K562 (cell line): Measurements from ENCODE around the gene TMEM191C. TPM values are rescaled to one million over a fixed set of nuclear protein-coding genes. Genes with fewer than 3 reads are reported as not detected.
A peak's percentile ranks its signal among the peaks of the same experiment; 100 is the strongest.

Experiments used
- ETV5 ChIP-seq: sonication (generic); formaldehyde crosslinking; IDR thresholded peaks from 2 replicates; pipeline ENCODE4 v1.4.0; 2020; ENCODE audit warnings: low read depth, mild to moderate bottlenecking, missing genetic modification reagents
- JUNB ChIP-seq: fragments of 450-650 bp; formaldehyde crosslinking; conservative IDR thresholded peaks from 2 replicates; pipeline ENCODE4 v1.4.0; 2020; ENCODE audit warnings: mild to moderate bottlenecking
- NBN ChIP-seq: fragments of 450-650 bp; IDR thresholded peaks from 2 replicates; pipeline ENCODE4 v1.6.1; 2016; ENCODE audit warnings: low read depth, mild to moderate bottlenecking
- NCOA6 ChIP-seq: fragments of 450-650 bp; IDR thresholded peaks from 2 replicates; pipeline ENCODE4 v1.6.1; 2017; ENCODE audit warnings: mild to moderate bottlenecking
- RBM39 ChIP-seq: fragments of 200-400 bp; formaldehyde crosslinking; optimal IDR thresholded peaks from 2 replicates; pipeline ENCODE3; 2018; ENCODE audit warnings: low read depth, low read length
- SMAD1 ChIP-seq: fragments of 150-350 bp; IDR thresholded peaks from 2 replicates; pipeline ENCODE4 v1.6.1; 2014; ENCODE audit warnings: low read length, low read depth; ENCODE audit not compliant: partially characterized antibody
- WHSC1 ChIP-seq: IDR thresholded peaks from one replicate; pipeline ENCODE4 v1.6.1; 2012; ENCODE audit warnings: low read length, control low read depth, inconsistent platforms
- ZNF717 ChIP-seq: fragments of 250-450 bp; sonication (Bioruptor Pico); IDR thresholded peaks from 2 replicates; pipeline ENCODE4 v1.5.0; 2021
- polyA plus RNA-seq, 8 experiments: library from polyadenylated mRNA; depleted of rRNA in 4 of 8; stranded (reverse) in 5 of 8; unstranded in 3 of 8; fragments of >200 nt; fragmentation: Nextera tagmentation in 2 of 8; fragmentation: Illumina TruSeq in 1 of 8; extraction: Ambion mirVana in 2 of 8; extraction: Trizol in 1 of 8; gene quantifications; 2 replicates each; pipeline versions ENCODE4 v1.2.1 to v1.2.3, GENCODE V29; 2011 to 2014; ENCODE audit warnings: inconsistent platforms in 1 of 8, missing spikeins in 1 of 8
- total RNA-seq, 7 experiments: library from RNA; depleted of rRNA in 6 of 7; stranded (reverse); fragments of >200 nt in 6 of 7; fragmentation: Illumina TruSeq in 2 of 7; extraction: Trizol in 2 of 7; gene quantifications; 2 replicates each; pipeline versions ENCODE4 v1.2.1 to v1.2.3, GENCODE V29; 2011 to 2021; ENCODE audit warnings: low replicate concordance in 1 of 7
- TF ChIP-seq, protein P1 (sequence below): fragments of 200-600 bp; sonication (generic); IDR thresholded peaks from one replicate; pipeline ENCODE4 v1.6.1; 2012; ENCODE audit warnings: mild to moderate bottlenecking, low read depth, low read length, inconsistent platforms
- TF ChIP-seq, protein P2 (sequence below): fragments of 250-450 bp; sonication (Bioruptor Pico); IDR thresholded peaks from 2 replicates; pipeline ENCODE4 v1.8.0; 2022; ENCODE audit warnings: inconsistent platforms
- TF ChIP-seq, protein P3 (sequence below): fragments of 450-650 bp; IDR thresholded peaks from 2 replicates; pipeline ENCODE4 v1.6.1; 2014; ENCODE audit warnings: low read depth, mild to moderate bottlenecking, moderate library complexity, borderline replicate concordance
- TF ChIP-seq, protein P4 (sequence below): fragments of 250-450 bp; sonication (Bioruptor Pico); IDR thresholded peaks from 2 replicates; pipeline ENCODE4 v1.5.0; 2020; ENCODE audit warnings: mild to moderate bottlenecking

Gene TMEM191C
- total and polyA plus RNA-seq, 9 of the 15 experiments (the other 6 are each of a cell fraction or from before 2014, with no cell fraction given), result 0.15 to 7.1 (median 1.1) TPM

DNA sequence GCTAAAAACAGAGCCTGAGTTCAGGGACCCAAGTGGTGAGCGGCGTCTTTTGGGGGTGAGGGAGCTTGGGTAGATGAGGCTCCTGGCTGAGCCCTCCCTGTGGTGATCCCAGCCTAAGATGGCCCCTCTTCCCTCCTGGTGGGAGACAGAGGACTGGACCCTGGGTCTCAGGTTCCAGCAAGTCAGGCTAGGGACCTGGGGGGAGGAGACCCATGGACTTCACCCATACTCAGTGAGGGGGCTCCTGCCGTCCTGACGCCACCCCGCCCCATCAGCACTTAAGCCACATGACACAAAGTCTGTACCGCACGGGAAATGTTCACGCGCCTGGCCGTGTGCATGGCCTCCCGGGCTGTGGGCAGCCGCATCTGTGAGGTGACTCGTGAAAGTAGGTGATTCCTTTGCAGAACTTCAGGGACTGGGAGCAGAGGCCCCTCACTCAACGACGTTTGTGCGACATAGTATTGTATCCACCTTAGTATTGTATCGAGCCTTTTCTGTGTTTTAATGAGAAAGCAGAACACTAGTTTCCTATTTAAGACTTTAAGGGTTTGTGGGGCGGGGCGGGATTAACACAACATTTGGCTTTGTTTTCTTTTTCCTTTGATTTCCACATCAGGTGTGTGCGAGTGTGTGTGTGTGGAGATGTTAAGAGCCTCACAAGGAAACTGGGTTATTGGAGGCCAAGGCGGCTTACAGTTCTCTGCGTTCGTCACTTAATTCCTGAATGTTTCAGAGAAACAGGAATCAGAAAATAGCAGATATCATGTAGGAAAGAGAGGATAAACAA, 18.4 kb upstream of the TMEM191C start (continued):
- TF ChIP-seq, protein P1, sequence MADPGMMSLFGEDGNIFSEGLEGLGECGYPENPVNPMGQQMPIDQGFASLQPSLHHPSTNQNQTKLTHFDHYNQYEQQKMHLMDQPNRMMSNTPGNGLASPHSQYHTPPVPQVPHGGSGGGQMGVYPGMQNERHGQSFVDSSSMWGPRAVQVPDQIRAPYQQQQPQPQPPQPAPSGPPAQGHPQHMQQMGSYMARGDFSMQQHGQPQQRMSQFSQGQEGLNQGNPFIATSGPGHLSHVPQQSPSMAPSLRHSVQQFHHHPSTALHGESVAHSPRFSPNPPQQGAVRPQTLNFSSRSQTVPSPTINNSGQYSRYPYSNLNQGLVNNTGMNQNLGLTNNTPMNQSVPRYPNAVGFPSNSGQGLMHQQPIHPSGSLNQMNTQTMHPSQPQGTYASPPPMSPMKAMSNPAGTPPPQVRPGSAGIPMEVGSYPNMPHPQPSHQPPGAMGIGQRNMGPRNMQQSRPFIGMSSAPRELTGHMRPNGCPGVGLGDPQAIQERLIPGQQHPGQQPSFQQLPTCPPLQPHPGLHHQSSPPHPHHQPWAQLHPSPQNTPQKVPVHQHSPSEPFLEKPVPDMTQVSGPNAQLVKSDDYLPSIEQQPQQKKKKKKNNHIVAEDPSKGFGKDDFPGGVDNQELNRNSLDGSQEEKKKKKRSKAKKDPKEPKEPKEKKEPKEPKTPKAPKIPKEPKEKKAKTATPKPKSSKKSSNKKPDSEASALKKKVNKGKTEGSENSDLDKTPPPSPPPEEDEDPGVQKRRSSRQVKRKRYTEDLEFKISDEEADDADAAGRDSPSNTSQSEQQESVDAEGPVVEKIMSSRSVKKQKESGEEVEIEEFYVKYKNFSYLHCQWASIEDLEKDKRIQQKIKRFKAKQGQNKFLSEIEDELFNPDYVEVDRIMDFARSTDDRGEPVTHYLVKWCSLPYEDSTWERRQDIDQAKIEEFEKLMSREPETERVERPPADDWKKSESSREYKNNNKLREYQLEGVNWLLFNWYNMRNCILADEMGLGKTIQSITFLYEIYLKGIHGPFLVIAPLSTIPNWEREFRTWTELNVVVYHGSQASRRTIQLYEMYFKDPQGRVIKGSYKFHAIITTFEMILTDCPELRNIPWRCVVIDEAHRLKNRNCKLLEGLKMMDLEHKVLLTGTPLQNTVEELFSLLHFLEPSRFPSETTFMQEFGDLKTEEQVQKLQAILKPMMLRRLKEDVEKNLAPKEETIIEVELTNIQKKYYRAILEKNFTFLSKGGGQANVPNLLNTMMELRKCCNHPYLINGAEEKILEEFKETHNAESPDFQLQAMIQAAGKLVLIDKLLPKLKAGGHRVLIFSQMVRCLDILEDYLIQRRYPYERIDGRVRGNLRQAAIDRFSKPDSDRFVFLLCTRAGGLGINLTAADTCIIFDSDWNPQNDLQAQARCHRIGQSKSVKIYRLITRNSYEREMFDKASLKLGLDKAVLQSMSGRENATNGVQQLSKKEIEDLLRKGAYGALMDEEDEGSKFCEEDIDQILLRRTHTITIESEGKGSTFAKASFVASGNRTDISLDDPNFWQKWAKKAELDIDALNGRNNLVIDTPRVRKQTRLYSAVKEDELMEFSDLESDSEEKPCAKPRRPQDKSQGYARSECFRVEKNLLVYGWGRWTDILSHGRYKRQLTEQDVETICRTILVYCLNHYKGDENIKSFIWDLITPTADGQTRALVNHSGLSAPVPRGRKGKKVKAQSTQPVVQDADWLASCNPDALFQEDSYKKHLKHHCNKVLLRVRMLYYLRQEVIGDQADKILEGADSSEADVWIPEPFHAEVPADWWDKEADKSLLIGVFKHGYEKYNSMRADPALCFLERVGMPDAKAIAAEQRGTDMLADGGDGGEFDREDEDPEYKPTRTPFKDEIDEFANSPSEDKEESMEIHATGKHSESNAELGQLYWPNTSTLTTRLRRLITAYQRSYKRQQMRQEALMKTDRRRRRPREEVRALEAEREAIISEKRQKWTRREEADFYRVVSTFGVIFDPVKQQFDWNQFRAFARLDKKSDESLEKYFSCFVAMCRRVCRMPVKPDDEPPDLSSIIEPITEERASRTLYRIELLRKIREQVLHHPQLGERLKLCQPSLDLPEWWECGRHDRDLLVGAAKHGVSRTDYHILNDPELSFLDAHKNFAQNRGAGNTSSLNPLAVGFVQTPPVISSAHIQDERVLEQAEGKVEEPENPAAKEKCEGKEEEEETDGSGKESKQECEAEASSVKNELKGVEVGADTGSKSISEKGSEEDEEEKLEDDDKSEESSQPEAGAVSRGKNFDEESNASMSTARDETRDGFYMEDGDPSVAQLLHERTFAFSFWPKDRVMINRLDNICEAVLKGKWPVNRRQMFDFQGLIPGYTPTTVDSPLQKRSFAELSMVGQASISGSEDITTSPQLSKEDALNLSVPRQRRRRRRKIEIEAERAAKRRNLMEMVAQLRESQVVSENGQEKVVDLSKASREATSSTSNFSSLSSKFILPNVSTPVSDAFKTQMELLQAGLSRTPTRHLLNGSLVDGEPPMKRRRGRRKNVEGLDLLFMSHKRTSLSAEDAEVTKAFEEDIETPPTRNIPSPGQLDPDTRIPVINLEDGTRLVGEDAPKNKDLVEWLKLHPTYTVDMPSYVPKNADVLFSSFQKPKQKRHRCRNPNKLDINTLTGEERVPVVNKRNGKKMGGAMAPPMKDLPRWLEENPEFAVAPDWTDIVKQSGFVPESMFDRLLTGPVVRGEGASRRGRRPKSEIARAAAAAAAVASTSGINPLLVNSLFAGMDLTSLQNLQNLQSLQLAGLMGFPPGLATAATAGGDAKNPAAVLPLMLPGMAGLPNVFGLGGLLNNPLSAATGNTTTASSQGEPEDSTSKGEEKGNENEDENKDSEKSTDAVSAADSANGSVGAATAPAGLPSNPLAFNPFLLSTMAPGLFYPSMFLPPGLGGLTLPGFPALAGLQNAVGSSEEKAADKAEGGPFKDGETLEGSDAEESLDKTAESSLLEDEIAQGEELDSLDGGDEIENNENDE, result no peak
- TF ChIP-seq, protein P2, sequence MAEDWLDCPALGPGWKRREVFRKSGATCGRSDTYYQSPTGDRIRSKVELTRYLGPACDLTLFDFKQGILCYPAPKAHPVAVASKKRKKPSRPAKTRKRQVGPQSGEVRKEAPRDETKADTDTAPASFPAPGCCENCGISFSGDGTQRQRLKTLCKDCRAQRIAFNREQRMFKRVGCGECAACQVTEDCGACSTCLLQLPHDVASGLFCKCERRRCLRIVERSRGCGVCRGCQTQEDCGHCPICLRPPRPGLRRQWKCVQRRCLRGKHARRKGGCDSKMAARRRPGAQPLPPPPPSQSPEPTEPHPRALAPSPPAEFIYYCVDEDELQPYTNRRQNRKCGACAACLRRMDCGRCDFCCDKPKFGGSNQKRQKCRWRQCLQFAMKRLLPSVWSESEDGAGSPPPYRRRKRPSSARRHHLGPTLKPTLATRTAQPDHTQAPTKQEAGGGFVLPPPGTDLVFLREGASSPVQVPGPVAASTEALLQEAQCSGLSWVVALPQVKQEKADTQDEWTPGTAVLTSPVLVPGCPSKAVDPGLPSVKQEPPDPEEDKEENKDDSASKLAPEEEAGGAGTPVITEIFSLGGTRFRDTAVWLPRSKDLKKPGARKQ (CRISPR knock-in tag), result peak; percentile 92
- TF ChIP-seq WHSC1 (peak; percentile 97), NBN (no peak), RBM39 (peak; percentile 85), JUNB (CRISPR knock-in tag) (no peak), NCOA6 (no peak), ETV5 (CRISPR knock-in tag) (no peak), ZNF717 (CRISPR knock-in tag) (no peak), SMAD1 (no peak)
- TF ChIP-seq, protein P3, sequence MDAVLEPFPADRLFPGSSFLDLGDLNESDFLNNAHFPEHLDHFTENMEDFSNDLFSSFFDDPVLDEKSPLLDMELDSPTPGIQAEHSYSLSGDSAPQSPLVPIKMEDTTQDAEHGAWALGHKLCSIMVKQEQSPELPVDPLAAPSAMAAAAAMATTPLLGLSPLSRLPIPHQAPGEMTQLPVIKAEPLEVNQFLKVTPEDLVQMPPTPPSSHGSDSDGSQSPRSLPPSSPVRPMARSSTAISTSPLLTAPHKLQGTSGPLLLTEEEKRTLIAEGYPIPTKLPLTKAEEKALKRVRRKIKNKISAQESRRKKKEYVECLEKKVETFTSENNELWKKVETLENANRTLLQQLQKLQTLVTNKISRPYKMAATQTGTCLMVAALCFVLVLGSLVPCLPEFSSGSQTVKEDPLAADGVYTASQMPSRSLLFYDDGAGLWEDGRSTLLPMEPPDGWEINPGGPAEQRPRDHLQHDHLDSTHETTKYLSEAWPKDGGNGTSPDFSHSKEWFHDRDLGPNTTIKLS, result no peak
- TF ChIP-seq, protein P4, sequence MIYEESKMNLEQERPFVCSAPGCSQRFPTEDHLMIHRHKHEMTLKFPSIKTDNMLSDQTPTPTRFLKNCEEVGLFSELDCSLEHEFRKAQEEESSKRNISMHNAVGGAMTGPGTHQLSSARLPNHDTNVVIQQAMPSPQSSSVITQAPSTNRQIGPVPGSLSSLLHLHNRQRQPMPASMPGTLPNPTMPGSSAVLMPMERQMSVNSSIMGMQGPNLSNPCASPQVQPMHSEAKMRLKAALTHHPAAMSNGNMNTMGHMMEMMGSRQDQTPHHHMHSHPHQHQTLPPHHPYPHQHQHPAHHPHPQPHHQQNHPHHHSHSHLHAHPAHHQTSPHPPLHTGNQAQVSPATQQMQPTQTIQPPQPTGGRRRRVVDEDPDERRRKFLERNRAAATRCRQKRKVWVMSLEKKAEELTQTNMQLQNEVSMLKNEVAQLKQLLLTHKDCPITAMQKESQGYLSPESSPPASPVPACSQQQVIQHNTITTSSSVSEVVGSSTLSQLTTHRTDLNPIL (CRISPR knock-in tag), result no peak
